Neural cell (in vitro differentiated cells): ENCODE data around the gene DNAJA3.

Experiments
- EP300 ChIP-seq: fragments of 450-650 bp; conservative IDR thresholded peaks from 2 replicates; pipeline ENCODE4 v1.6.1; 2014; ENCODE audit warnings: antibody characterized with exemption, mild to moderate bottlenecking, moderate library complexity; ENCODE audit not compliant: poor library complexity, severe bottlenecking
- EZH2 ChIP-seq: fragments of 200-600, 300-800 bp; shearing (Covaris generic), sonication (generic); IDR thresholded peaks from 2 replicates; pipeline ENCODE4 v1.6.1; 2014; ENCODE audit warnings: antibody characterized with exemption, low read length, borderline replicate concordance, mild to moderate bottlenecking; ENCODE audit not compliant: insufficient read depth, poor library complexity, severe bottlenecking
- POLR2AphosphoS5 ChIP-seq: IDR thresholded peaks from 2 replicates; pipeline ENCODE4 v1.6.1; 2012
- RAD21 ChIP-seq: fragments of 450-650 bp; conservative IDR thresholded peaks from 2 replicates; pipeline ENCODE4 v1.6.1; 2014; ENCODE audit warnings: antibody characterized with exemption, mild to moderate bottlenecking, moderate library complexity
- SMC3 ChIP-seq: fragments of 450-650 bp; conservative IDR thresholded peaks from 2 replicates; pipeline ENCODE4 v1.6.1; 2014; ENCODE audit warnings: antibody characterized with exemption, mild to moderate bottlenecking, moderate library complexity; ENCODE audit not compliant: poor library complexity
- TAF1 ChIP-seq: IDR thresholded peaks from 2 replicates; pipeline ENCODE4 v1.6.1; 2012; ENCODE audit warnings: low read depth
- TF ChIP-seq, protein P1 (sequence below): fragments of 450-650 bp; IDR thresholded peaks from 2 replicates; pipeline ENCODE4 v1.5.1; 2014; ENCODE audit warnings: antibody characterized with exemption, mild to moderate bottlenecking, moderate library complexity; ENCODE audit not compliant: poor library complexity, severe bottlenecking
- TF ChIP-seq, protein P2 (sequence below): IDR thresholded peaks from 2 replicates; pipeline ENCODE4 v1.6.1; 2012; ENCODE audit warnings: borderline replicate concordance

DNA sequence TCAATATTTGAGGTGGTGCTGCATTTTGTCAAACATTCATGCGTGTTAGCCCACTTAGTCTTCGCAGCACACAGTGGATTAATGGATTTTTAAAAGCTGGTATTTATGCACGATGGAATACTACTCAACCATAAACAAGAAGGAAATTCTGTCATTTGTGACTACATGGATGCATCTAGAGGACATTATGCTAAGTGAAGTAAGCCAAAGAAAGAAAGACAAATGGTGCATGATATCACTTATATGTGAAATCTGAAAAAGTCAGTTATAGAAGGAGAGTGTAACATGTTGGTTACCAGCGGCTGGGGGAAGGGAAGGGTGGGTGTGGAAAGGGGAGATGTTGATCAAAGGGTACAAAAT is 73.5 kb downstream of the DNAJA3 start:
- TF ChIP-seq POLR2AphosphoS5 = no peak
- TF ChIP-seq, protein P1, sequence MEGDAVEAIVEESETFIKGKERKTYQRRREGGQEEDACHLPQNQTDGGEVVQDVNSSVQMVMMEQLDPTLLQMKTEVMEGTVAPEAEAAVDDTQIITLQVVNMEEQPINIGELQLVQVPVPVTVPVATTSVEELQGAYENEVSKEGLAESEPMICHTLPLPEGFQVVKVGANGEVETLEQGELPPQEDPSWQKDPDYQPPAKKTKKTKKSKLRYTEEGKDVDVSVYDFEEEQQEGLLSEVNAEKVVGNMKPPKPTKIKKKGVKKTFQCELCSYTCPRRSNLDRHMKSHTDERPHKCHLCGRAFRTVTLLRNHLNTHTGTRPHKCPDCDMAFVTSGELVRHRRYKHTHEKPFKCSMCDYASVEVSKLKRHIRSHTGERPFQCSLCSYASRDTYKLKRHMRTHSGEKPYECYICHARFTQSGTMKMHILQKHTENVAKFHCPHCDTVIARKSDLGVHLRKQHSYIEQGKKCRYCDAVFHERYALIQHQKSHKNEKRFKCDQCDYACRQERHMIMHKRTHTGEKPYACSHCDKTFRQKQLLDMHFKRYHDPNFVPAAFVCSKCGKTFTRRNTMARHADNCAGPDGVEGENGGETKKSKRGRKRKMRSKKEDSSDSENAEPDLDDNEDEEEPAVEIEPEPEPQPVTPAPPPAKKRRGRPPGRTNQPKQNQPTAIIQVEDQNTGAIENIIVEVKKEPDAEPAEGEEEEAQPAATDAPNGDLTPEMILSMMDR = no peak
- no peak for TF ChIP-seq EZH2
- no peak for TF ChIP-seq SMC3
- no peak for TF ChIP-seq TAF1
- TF ChIP-seq, protein P2, sequence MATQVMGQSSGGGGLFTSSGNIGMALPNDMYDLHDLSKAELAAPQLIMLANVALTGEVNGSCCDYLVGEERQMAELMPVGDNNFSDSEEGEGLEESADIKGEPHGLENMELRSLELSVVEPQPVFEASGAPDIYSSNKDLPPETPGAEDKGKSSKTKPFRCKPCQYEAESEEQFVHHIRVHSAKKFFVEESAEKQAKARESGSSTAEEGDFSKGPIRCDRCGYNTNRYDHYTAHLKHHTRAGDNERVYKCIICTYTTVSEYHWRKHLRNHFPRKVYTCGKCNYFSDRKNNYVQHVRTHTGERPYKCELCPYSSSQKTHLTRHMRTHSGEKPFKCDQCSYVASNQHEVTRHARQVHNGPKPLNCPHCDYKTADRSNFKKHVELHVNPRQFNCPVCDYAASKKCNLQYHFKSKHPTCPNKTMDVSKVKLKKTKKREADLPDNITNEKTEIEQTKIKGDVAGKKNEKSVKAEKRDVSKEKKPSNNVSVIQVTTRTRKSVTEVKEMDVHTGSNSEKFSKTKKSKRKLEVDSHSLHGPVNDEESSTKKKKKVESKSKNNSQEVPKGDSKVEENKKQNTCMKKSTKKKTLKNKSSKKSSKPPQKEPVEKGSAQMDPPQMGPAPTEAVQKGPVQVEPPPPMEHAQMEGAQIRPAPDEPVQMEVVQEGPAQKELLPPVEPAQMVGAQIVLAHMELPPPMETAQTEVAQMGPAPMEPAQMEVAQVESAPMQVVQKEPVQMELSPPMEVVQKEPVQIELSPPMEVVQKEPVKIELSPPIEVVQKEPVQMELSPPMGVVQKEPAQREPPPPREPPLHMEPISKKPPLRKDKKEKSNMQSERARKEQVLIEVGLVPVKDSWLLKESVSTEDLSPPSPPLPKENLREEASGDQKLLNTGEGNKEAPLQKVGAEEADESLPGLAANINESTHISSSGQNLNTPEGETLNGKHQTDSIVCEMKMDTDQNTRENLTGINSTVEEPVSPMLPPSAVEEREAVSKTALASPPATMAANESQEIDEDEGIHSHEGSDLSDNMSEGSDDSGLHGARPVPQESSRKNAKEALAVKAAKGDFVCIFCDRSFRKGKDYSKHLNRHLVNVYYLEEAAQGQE = no peak
- TF ChIP-seq EP300 = no peak
- no peak for TF ChIP-seq RAD21
